ENCODE data around the gene ATP2B2. TPM values are rescaled to one million over a fixed set of nuclear protein-coding genes. Genes with fewer than 3 reads are reported as not detected.
A peak's percentile ranks its signal among the peaks of the same experiment; 100 is the strongest.

The ATP2B2 gene
- total and polyA plus RNA-seq, 9 of the 15 experiments (the other 6 are each of a cell fraction or from before 2014, with no cell fraction given): 0.06 TPM; not detected in 8

- under 1% methylated on average over 12 of the region's 12 CpGs for WGBS (ENCODE audit: insufficient coverage, low coverage, missing lambda C conversion rate)
- no peak for FAIRE-seq
- intact Hi-C loops (cut with micrococcal nuclease): no loop called here
- TF ChIP-seq THRAP3 (IDR thresholded peaks at IDR 0.05; ENCODE audit: borderline replicate concordance) (no peak), NEUROD1 (IDR thresholded peaks at IDR 0.05; ENCODE audit: borderline replicate concordance, low read depth, low read length, partially characterized antibody) (no peak), ZNF263 (CRISPR knock-in tag; IDR thresholded peaks at IDR 0.05; ENCODE audit: borderline replicate concordance) (no peak), MCM7 (IDR thresholded peaks at IDR 0.05) (no peak), NCOR1 (IDR thresholded peaks at IDR 0.05) (no peak), WHSC1 (IDR thresholded peaks at IDR 0.05; ENCODE audit: low read length) (no peak), ZKSCAN8 (CRISPR knock-in tag; IDR thresholded peaks at IDR 0.05) (no peak), U2AF1 (optimal IDR thresholded peaks at IDR 0.05; ENCODE audit: low read depth, low read length) (no peak), ARID2 (IDR thresholded peaks at IDR 0.05) (no peak), PHF21A (IDR thresholded peaks at IDR 0.05; ENCODE audit: borderline replicate concordance, low read depth) (no peak), MYBL2 (IDR thresholded peaks at IDR 0.05; ENCODE audit: low read depth) (no peak), MYBL2 (CRISPR knock-in tag; IDR thresholded peaks at IDR 0.05; ENCODE audit: borderline replicate concordance) (no peak), ELF2 (CRISPR knock-in tag; IDR thresholded peaks at IDR 0.05) (no peak), ZNF384 (IDR thresholded peaks at IDR 0.05; ENCODE audit: low read depth, low read length) (no peak), ZNF76 (CRISPR knock-in tag; IDR thresholded peaks at IDR 0.05; ENCODE audit: borderline replicate concordance) (no peak)
- TF ChIP-seq, protein P1, sequence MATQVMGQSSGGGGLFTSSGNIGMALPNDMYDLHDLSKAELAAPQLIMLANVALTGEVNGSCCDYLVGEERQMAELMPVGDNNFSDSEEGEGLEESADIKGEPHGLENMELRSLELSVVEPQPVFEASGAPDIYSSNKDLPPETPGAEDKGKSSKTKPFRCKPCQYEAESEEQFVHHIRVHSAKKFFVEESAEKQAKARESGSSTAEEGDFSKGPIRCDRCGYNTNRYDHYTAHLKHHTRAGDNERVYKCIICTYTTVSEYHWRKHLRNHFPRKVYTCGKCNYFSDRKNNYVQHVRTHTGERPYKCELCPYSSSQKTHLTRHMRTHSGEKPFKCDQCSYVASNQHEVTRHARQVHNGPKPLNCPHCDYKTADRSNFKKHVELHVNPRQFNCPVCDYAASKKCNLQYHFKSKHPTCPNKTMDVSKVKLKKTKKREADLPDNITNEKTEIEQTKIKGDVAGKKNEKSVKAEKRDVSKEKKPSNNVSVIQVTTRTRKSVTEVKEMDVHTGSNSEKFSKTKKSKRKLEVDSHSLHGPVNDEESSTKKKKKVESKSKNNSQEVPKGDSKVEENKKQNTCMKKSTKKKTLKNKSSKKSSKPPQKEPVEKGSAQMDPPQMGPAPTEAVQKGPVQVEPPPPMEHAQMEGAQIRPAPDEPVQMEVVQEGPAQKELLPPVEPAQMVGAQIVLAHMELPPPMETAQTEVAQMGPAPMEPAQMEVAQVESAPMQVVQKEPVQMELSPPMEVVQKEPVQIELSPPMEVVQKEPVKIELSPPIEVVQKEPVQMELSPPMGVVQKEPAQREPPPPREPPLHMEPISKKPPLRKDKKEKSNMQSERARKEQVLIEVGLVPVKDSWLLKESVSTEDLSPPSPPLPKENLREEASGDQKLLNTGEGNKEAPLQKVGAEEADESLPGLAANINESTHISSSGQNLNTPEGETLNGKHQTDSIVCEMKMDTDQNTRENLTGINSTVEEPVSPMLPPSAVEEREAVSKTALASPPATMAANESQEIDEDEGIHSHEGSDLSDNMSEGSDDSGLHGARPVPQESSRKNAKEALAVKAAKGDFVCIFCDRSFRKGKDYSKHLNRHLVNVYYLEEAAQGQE (IDR thresholded peaks at IDR 0.05; ENCODE audit: borderline replicate concordance): no peak
- TF ChIP-seq, protein P1 (CRISPR knock-in tag; IDR thresholded peaks at IDR 0.05; ENCODE audit: low read depth): no peak
Measured at GRCh38 chr3:10485380-10485779, 20.0 kb downstream of the ATP2B2 start.

More at GRCh38 chr3:10485380-10485779, 20.0 kb downstream of the ATP2B2 start:
- H3K9me1 ChIP-seq (ENCODE audit: control insufficient read depth, insufficient read depth, low read length): no peaks in the 10 kb centered on the region
- no peak overlapping the region for H3K27ac ChIP-seq (ENCODE audit: extremely low read depth, low read depth, low read length)
- no TSS peak for BruUV-seq (replicated peaks)
- H3K9me3 ChIP-seq (replicated peaks; ENCODE audit: control insufficient read depth, insufficient read depth, low read depth, low read length): no peaks in the 10 kb centered on the region
- ChIA-PET POLR2A (interaction anchor here (0.7 to 1.3 kb wide), 3 partner anchors 13 to 814 kb away, joined by 3 read pairs; no protein-coding TSS in a partner anchor), CTCF (ENCODE audit: low intra/inter-chr PET ratio) (interaction anchor here (0.7 kb wide), 1 partner anchor 47 kb away, joined by 3 read pairs; no protein-coding TSS in a partner anchor)
- H3K4me3 ChIP-seq: no peak overlapping the region
- no peak overlapping the region for H2AFZ ChIP-seq (ENCODE audit: low read depth, low read length)
- ATAC-seq: no peak; the same call in 2 of the 3 replicates
- no peaks in the 10 kb centered on the region for H3K4me1 ChIP-seq (replicated peaks in 1 of 2; ENCODE audit: control insufficient read depth in 2 of 2, insufficient read depth in 2 of 2, low read length in 2 of 2)
- peak overlapping the region in 1 of 2 experiments; percentile 15; a peak in 1 of 4 replicates for H3K9ac ChIP-seq (ENCODE audit: insufficient read depth in 1 of 2, low read depth in 2 of 2, low read length in 2 of 2)
- in situ Hi-C loops (cut with MboI): no loop called here
- DNase-seq (ENCODE audit: extremely low read depth in 1 of 4, low spot score in 3 of 4): no peak
- H4K20me1 ChIP-seq (replicated peaks; ENCODE audit: control insufficient read depth, insufficient read depth, low read length): peaks cover 14% of the 10 kb centered on the region
- no peak overlapping the region for H3K4me2 ChIP-seq (ENCODE audit: insufficient read depth, low read length)
- H3K79me2 ChIP-seq (ENCODE audit: control insufficient read depth, insufficient read depth, low read length): no peaks in the 10 kb centered on the region
- no peaks in the 10 kb centered on the region for H3K36me3 ChIP-seq (ENCODE audit: control insufficient read depth, insufficient read depth, low read length)
- peaks cover 12 to 53% of the 10 kb centered on the region in 2 experiments; a peak in 4 of 5 replicates for H3K27me3 ChIP-seq (ENCODE audit: control insufficient read depth in 2 of 2, insufficient read depth in 2 of 2, low read length in 2 of 2)
